GM10266 (cell line): ENCODE results near the gene MLLT3.

ENCODE experiments used
- DNase-seq: peaks from one replicate; pipeline ENCODE4 v3.0.0; 2012; ENCODE audit errors: extremely low spot score
- TF ChIP-seq, protein P1 (sequence below): IDR thresholded peaks from 2 replicates; pipeline ENCODE4 v1.5.1; 2012; ENCODE audit warnings: mild to moderate bottlenecking, low read depth; ENCODE audit not compliant: control insufficient read depth, insufficient read depth; ENCODE audit errors: missing control alignments

The MLLT3 gene

DNA sequence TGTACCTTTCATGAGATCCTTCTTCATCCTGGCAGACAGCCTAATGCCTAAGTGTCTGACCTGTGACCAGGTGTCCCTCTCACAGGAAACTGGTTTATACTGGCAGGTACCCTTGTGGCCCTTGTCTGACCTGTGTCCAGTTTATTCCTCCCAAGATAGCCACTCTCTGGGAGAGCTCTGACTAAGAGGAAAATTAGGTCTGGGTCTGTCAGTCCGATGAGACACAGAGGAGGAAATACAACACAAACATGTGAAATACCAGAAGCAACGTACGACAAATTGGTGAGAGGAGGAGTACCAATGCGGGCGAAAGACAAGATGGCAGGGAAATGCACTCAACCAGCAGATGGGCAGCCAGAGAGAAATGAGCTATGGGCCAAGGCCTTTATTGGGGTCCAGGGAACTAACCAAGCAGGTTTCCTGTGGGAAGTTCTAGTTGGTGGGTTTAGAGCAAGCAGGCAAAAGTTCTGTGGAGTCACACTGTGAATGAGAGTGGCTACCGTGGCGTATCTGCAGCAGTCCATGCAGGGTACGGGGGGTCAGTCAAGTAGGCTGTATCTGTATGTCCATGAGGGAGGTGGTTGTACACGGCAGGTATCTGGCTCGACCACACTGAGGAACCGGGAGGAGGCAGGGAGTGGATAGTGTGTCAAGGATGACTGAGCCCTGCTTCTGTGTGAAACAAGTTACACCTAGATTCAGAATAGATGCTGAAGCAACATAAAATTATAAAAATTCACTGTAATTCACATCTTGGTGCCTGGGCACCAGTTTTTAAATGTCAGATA lies 109.0 kb downstream of the MLLT3 start:
- DNase-seq, result no peak
- TF ChIP-seq, protein P1, sequence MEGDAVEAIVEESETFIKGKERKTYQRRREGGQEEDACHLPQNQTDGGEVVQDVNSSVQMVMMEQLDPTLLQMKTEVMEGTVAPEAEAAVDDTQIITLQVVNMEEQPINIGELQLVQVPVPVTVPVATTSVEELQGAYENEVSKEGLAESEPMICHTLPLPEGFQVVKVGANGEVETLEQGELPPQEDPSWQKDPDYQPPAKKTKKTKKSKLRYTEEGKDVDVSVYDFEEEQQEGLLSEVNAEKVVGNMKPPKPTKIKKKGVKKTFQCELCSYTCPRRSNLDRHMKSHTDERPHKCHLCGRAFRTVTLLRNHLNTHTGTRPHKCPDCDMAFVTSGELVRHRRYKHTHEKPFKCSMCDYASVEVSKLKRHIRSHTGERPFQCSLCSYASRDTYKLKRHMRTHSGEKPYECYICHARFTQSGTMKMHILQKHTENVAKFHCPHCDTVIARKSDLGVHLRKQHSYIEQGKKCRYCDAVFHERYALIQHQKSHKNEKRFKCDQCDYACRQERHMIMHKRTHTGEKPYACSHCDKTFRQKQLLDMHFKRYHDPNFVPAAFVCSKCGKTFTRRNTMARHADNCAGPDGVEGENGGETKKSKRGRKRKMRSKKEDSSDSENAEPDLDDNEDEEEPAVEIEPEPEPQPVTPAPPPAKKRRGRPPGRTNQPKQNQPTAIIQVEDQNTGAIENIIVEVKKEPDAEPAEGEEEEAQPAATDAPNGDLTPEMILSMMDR, result no peak

DNA sequence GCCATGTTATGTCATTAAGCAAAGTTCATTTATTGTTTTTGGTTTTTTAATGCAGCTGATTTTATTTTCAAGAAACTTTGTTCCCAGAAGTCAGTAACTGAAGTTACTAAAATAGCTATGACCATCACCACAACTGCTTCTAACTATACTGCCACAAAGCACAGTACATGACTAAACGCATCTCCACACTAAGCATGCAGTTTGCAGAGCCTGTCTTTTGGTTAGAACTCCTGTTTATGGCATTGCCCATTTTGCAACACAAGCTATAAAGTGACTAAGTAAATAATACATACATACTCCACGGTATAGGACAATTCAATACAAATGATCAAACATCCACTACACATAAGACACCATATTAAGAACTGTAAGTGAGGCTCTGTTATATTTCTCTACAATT lies 109.7 kb downstream of the MLLT3 start:
- DNase-seq, result no peak

DNA sequence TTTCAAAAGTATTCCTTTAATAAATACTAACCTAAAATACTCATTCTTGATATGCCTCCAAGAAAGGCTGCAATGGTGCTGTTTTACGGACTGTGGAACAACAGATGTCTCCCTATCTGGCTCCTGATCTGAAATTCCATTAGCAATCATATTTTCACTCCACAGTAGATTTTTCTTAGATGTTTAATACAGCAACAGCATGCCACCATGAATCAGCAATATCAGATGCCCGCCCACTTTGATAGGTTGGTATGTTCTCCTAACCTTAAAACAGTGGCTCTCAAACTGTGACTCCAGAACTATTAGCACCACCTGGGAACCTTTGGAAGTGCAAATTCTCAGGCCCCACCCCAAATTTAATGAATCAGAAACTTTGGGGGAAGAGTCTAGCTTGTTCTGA lies 110.2 kb downstream of the MLLT3 start:
- TF ChIP-seq, protein P1, result no peak
- DNase-seq, result no peak

More for the DNA sequence above, 109.7 kb downstream of the MLLT3 start:
- TF ChIP-seq, protein P1, result no peak

DNA sequence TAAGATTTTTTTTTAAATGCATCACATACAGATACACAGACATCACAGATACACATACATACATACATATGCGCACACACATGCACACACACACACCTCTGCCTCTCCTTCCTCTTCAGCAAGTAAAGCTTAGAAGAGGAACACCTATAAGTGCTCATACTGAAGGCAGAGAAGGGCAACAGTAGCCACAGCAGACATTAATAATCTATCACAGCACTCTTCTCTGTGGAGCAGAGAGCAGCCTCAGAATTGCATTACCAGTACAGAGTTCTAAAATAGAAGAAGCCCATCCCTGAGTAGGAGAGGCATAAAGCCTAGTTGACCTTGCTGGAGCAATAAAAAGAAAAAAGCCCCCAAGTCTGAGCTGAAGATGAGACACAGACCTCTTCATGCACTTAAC lies 110.6 kb downstream of the MLLT3 start:
- TF ChIP-seq, protein P1, result no peak
- no peak for DNase-seq

DNA sequence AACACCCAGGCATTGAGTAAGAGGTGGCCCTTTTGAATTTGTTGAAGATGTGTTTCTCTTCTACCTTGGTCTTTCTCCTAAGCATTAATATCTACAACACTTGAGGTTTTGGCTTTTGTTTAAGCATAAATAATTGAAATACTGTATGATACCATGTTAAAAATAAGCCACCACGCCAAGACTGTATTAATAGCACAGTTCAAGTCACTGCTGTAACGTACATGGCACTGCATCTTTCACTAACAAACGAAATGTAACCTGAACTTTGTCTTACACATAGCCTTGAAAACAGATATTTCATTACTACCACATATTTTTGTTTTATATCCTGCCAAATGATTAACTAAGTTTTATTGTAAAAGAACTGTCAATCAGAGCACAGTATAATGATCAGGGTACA lies 112.8 kb downstream of the MLLT3 start:
- DNase-seq, result no peak
- TF ChIP-seq, protein P1, result no peak

DNA sequence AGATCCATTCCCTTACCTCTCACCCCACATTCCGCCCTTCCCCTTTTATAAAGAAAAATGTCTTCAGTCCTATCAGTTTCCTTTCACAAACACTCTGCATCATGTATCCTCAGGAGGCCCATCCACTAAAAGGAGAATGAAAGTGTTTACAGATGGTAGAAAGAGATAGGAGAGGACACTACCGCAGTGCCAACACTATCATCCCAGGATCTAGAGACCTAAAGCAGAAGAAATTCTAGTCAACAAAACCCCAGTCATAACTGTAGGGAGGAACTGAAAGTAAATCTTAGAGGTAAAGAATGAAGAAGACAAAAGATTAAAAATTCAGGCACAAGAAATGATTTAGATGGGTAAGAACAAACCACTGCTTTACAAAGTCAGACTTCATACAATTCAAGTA lies 114.1 kb downstream of the MLLT3 start:
- TF ChIP-seq, protein P1, result no peak
- DNase-seq, result peak; percentile 24

DNA sequence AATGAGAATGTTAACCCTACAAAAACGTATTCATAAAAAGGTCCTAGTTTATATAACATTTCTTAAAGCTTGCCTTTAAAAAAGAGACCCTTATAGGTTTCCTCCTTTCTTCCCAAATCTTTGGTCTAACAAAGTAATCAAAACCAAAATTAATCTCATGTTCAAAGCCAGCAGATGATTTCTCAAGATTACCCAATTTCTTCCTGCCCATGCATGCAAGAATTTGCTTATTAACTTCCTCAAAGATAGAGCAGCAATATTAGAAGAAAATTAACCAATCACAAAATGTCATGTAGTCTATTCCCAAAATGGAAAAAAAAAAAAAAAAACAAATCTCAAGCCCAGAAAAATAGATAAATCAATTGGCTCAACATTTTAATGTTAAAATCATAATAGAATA lies 114.9 kb downstream of the MLLT3 start:
- no peak for DNase-seq
- TF ChIP-seq, protein P1, result no peak
